Measurements from ENCODE around the gene GSPT1.

DNA sequence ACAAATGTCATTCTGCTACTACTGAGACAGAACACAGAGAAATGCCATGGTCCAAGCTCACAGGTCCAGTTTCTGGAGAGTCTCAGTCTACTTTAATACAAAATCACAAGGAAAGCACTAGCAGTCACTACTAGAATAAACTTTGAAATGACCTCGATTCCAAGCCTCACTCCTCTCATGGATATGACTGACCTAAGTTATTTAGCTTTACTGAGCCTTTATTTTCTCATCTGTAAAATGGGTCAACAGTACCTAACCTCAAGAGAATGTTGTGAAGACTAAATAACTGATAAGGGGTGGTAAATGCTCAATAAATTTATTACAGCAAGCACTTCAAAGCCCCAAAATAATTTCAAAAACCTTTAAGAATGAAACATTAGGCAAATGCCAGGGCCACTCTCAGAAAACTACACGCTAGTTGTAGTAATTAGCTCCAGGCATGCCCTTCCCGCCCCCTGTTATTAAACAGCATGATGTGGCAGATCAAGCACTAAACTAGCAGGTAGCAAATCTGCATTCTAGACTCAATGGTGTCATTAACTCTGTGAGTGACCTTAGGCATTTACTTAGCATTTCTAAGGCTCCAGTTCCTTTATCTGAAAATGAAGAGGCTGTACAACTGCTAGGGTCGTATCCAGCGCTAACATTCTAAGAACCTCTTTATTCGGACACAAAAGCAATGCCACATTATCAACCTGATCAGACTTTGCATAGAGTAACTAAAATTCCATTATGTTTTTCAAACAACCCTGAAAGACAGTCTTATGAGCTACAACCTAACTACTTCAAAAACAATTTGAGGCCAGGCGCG, 8.4 kb downstream of the GSPT1 start:
- TF ChIP-seq SIN3A (IDR thresholded peaks at IDR 0.05; ENCODE audit: borderline replicate concordance, insufficient read depth, low read length) (no peak), FOXP2 (optimal IDR thresholded peaks at IDR 0.05; ENCODE audit: borderline replicate concordance, extremely low read depth, extremely low read length, insufficient read depth) (no peak)
- TF ChIP-seq, protein P1, sequence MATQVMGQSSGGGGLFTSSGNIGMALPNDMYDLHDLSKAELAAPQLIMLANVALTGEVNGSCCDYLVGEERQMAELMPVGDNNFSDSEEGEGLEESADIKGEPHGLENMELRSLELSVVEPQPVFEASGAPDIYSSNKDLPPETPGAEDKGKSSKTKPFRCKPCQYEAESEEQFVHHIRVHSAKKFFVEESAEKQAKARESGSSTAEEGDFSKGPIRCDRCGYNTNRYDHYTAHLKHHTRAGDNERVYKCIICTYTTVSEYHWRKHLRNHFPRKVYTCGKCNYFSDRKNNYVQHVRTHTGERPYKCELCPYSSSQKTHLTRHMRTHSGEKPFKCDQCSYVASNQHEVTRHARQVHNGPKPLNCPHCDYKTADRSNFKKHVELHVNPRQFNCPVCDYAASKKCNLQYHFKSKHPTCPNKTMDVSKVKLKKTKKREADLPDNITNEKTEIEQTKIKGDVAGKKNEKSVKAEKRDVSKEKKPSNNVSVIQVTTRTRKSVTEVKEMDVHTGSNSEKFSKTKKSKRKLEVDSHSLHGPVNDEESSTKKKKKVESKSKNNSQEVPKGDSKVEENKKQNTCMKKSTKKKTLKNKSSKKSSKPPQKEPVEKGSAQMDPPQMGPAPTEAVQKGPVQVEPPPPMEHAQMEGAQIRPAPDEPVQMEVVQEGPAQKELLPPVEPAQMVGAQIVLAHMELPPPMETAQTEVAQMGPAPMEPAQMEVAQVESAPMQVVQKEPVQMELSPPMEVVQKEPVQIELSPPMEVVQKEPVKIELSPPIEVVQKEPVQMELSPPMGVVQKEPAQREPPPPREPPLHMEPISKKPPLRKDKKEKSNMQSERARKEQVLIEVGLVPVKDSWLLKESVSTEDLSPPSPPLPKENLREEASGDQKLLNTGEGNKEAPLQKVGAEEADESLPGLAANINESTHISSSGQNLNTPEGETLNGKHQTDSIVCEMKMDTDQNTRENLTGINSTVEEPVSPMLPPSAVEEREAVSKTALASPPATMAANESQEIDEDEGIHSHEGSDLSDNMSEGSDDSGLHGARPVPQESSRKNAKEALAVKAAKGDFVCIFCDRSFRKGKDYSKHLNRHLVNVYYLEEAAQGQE (IDR thresholded peaks at IDR 0.05; ENCODE audit: insufficient read depth in 1 of 2, low read depth in 2 of 2, low read length in 2 of 2) = no peak
